ENCODE data around the gene MESP1.

DNA sequence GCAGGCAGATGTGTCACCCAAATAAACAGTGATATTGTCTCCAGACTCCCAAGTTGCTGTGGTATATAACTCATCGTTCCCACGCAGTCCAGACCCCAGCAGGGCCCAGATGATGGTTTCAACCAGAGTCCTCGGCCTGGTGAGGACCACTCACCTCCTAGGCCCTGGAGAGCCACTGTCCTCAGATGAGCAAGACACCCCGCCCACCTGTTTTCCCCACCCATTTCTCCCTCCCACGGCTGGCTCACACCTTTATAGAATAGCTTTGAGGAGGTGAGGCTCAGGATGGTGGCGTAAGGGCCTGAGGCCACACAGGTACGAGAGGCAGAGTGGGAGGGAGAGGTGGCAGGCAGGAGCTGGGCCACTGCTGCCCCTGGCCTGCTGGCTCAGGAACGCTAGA lies 7.5 kb downstream of the MESP1 start:
- TF ChIP-seq, protein P1, sequence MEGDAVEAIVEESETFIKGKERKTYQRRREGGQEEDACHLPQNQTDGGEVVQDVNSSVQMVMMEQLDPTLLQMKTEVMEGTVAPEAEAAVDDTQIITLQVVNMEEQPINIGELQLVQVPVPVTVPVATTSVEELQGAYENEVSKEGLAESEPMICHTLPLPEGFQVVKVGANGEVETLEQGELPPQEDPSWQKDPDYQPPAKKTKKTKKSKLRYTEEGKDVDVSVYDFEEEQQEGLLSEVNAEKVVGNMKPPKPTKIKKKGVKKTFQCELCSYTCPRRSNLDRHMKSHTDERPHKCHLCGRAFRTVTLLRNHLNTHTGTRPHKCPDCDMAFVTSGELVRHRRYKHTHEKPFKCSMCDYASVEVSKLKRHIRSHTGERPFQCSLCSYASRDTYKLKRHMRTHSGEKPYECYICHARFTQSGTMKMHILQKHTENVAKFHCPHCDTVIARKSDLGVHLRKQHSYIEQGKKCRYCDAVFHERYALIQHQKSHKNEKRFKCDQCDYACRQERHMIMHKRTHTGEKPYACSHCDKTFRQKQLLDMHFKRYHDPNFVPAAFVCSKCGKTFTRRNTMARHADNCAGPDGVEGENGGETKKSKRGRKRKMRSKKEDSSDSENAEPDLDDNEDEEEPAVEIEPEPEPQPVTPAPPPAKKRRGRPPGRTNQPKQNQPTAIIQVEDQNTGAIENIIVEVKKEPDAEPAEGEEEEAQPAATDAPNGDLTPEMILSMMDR (IDR thresholded peaks at IDR 0.05): no peak
- TF ChIP-seq POLR2A (IDR thresholded peaks at IDR 0.05): no peak

All from testis (tissue), 2 donors.